Medulla oblongata (tissue), 1 donor: ENCODE results near the gene VWC2L.

Source experiments
- DNase-seq: peaks from one replicate; pipeline ENCODE4 v3.0.0-alpha.2; 2015; ENCODE audit errors: extremely low spot score

The VWC2L gene

DNA sequence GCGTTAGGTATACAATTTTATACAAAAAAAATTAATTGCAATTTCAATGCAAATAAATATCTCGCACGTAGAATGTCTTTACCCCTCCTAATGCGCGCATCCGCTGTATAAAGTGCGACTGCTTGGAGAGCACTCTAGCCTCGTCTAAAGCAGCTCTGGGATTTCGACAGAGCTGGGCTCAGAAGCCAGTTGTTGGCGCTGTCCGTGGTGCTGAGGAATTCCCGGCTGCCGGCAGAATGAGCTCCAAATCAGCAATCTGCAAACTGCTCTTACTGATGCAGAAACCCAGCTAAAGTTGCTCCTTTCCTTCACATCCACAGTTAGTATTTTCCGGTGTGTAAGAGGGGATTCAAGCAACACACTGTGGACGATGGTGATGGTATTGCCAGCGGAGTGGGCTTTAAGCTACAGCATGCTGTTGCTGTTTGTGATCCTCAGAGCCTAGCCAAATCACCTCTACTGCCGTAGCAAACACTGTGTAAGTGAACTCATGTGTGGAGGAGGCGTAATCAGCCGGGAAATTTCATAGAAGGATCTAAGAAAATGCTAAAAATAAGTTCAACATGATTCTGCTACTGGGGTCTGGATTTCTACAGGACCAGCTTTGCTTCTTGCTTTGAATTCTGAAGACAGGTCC lies at the start of gene VWC2L:
TSS of gene VWC2L (plus strand) at position 137 of the 637 bp plus-strand sequence. CDS start 3,140 bp downstream, outside the sequence.
- DNase-seq, result peak; percentile 89

DNA sequence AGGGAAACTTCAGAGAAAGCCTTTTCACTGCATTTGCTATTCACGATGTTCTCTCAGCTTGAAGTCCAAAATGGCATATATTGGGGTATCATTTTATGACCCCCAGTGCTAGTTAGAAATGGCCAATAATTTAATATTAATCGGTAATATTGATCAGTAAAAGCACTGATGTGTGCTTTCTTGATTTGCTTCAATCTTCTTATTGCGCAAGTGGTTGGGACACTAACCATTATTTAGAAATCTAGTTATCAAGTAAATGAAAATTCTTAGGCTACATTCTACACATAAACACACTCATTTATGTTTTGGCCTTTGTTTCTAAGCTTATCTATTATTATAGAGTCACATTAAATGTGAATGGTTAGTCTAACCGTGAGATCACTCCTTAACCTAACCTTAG lies 49.7 kb upstream of the VWC2L start:
- DNase-seq, result no peak

DNA sequence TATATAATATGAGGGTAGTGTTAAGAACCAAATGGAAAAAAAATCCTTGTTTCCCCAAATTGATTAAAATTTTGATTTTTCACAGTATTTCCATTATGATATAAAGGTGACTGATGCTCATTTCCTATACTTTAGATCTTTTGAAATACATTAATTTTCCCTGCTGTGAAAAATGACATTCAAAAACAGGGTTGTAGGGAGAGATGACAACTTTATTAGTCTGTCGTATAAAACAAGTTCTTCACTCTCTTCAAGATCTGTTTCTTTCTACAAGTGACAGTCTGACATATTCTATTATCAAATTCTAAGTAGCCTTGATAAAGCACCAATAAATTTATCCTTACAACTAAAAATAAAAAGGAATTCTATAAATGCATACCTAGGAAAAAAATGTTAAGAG lies 45.3 kb upstream of the VWC2L start:
- DNase-seq, result no peak

DNA sequence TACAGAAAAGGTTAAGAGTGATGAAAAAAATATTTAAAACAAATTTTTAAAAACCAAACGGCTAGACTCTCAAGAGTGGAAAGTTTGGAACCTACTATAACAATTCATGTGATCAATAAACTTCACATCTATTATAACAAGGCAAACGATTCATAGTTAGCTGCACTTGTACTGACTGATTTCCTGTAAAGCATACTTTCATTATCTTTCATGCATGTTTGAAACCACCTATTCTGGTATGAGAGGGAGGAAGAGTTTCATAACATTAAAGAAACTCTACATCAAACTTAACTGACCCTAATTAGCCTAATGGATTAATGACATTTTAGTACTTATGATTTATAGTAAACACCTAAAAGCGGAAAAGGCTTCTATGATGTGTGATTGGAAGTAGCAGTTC lies 43.7 kb upstream of the VWC2L start:
- DNase-seq, result no peak

DNA sequence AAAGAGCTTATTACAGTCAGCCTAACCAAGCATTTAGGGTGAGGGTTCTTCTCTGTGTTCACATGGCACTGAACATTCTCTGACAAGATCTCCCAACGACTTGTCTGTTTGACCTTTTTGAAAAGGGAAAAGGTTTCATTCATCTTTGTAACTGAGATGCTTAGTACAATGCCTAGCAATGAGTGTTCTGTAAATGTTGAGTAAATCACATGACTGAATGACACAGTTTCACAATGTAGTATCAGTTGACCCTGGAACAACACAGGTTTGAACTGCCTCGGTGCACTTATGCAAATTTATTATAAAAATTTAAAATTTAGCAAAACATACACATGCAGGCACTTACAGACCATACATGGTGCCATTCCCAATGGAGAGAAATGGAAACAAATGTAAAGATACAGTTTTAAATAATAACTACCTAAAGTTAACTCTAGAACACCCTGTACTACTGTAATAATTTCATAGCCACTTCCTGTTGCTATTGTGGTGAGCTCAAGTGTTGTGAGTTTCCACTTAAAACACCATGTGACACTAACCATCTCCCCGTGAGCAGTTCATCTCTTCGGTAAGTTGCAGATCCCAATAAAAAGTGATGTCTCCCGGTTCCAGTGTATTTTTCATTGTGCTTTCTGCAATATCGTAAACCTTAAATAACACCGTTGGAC lies 34.1 kb upstream of the VWC2L start:
- DNase-seq, result no peak

DNA sequence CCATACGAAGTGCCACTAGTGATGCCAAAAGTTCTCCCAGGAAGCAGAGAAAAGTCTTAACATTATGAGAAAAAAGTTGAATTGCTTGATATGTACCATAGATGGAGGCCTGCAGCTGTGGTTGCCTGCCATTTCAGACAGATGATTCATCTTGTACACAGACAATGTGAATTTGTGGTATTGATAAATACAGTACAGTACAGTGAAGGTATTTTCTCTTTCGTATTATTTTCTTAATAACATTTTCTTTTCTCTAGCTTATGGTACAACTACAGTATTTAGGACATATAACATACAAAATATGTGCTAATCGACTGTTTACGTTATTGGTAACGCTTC lies 33.6 kb upstream of the VWC2L start:
- DNase-seq, result no peak

DNA sequence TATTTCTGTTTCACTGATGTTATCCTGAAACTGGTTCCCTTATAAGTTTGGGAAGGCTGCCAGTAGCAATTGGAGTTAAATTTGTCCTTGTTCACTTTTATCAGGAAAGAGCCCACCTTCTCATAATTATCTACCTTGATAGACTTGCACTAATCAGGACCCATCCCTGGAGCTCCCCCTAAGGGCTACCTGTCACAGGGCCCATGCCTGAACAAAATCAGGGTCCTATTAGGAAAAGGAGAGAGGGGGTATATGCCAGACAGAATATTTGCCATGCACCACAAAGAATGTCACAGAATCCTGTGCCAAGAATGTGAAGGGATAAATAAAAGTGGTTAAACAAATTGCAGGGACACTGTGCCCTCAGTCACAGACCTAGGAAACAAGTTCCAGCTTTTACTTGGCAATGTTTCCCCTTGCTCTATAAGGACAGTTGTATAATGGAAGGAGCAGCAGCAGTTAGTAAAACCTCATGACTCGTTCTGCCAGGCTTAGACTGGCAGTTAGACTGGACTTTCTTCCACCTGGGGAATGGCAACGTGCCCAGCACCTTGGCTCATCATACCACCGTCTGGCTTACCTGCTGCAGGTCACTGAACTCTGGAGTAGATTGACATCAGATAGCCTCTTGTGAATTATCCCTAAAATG lies 32.3 kb upstream of the VWC2L start:
- no peak for DNase-seq

DNA sequence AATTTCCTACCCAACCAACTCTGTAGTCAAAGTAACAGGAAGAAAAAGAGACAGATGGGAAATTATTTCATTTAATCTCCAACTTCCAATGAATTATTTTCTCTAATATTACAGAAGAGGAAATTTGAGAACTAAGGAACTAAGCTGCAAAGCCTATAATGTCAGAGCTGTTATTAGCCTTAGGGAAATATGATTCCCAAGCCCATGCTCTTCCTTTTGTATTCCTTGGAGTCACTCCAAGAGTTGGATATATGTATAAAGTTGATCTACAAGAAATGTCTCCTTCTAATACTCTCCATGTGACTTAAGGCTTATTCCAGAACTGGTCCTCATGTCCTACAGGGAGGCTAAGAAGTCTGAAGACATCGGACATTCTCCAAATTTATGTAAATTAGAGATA lies 31.6 kb upstream of the VWC2L start:
- DNase-seq, result no peak

DNA sequence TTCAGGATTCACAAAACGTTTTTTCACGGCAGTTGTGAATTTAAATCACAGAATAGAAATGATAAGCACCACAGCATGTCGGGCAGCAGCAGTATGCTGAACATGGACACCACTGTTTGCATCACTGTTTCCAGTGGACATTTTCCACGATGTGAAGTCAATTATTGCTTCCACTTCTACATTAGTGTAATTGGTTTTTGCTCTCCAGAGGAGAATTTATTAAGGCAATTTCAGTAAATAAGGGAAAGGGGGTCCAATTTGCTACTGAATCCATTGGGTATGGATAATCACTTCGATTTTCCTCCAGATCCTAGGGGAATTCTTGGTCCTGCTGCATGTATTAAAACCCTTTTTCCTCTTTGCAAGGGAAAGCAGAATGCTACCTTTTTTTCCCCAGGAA lies 30.2 kb upstream of the VWC2L start:
- no peak for DNase-seq

DNA sequence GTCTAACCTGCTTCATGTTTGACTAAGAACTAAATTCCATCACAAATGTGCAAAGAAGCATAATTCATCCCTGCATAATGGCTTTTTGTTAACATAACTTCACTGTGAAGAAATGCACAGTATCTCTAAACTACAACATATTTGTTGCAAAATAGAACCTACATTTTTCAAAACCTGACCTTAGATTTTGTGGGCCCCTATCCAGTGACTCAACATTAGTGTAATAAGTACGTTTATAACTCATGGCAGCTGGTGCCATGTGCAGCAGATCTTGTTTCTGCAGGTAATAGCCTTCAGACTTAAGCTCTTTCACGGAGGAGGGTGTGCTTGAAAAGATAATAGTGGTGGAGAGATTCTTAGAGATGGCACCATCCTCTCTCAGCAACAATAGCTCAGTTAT lies 28.6 kb upstream of the VWC2L start:
- no peak for DNase-seq

DNA sequence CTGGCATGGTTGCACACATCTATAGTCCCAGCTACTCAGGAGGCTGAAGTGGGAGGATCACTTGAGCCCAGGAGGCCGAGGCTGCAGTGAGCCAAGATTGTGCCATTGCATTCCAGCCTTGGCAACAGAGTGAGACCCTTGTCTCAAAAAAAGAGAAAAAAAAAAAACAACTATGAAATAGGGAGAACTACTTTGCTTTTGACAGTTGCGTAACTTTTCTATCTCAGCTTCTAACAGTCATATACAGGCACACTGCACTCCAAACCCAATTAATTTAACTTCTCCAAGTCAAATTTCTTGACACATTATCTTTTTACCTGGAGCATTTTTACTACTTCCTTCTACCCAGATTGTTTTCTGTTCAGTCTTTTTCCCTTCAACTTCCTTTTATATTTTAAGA lies 24.1 kb upstream of the VWC2L start:
- no peak for DNase-seq

DNA sequence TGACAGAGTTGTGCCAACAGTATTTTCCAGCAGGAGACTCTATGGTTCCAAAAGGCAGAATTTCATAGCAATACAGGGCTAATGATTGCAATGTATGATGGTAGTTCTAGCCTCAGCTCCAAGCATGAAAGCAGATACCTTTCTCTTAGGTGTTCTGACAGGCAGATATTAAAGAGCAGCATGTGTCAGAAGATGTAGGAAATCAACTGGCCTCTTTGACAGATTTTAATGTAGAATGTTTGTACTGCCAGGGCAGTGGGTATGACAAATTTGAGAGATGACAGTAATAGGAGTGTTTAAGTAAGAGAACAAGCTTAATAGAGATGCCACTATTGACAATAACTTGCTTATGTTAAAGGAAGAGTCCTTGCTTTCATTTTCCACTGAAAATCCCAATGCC lies 21.5 kb upstream of the VWC2L start:
- no peak for DNase-seq

DNA sequence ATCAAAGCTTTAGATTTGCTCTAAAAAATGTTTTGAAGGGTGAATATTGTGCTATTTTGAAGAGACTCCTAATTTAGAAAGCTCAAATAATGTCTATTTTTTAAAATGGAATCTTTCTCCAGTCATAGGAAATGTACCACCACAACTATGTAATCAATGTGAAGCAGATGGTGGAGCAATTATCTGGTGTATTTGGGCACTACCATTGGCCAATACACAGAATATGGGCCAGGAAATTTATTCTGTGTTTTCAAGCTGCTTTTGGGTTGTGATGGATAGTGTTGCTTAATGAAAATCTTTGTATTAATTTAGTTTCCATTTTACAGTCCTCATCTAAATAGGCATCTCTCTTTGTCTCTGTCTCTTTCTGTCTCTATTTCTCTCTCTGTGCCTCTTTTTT lies 17.1 kb upstream of the VWC2L start:
- no peak for DNase-seq

DNA sequence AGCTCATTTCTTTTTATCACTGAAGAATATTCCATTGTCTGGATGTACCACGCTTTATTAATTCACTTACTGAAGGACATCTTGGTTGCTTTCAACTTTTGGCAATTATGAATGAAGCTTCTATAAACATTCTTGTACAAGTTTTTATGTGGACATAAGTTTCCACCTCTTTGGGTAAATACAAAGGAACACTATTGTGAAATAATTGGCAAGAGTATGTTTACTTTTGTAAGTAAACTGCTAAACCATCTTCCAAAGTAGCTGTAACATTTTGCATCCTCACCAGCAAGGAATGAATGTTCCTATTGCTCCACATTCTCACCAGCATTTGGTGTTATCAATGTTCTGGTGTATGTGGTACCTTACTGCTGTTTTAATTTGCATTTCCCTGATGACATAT lies 15.8 kb upstream of the VWC2L start:
- no peak for DNase-seq

DNA sequence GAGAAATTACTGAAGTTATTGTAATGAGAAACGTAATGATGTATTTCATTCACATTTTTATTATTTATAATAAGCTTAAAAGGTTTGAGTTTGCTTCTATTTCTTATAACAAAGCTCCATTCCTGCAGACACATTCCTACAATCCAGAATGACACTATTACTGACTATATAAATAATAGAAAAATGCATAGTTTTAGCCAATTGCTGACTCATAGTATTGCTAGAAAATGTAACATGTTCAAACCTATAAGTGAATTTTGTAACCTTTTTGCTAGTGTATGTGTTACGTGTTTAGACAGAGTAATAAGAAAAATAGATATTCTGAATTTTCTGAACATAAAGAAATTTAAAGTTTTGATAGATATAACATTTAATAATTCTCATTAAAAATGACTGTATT lies 9.3 kb upstream of the VWC2L start:
- no peak for DNase-seq

DNA sequence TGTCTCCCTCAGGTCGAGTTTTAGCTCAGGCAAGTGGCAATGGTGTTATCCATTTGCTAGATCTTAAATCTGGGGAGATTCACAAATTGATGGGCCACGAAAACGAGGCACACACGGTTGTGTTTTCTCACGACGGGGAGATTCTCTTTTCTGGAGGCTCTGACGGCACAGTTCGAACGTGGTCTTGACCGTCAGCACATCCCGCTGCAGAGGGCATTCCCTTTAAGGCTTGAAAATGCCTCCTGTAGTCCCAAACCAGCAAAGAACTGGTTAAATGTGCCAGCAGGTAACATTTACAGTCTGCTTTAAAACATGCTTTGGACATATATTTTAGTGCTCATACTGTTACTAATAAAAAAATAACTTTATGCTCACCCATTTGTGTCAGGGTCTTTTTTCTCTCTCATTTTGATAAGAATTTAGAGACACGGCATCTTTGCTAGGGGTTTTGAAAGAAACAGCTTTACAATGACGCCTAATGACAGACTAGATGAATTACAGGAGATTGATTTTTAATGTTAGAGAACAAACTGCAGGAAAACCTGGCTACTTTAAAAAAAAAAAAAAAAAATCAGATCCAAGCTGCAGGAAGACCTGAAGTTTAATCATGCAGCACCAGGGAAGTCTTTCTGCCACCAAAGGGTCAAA lies 602 bp upstream of the VWC2L start:
- peak; percentile 22 for DNase-seq

DNA sequence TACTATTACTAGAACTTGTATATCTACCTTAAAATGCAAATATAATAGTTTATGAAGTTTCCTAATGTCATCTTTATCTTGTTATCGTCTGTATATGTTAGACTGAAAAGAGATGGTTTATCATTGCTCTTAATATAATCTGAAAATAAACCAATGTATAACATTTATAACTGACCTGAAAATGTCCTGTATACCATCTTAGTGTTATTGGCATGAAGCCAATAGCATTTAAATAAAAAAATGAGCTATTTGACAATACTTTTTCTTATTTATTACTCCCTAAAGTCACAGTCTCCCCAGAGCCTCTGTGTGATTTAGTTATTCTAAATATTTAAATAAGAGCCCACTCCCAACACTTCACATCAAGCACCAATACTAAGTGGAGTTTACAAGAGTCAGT lies 1.8 kb downstream of the VWC2L start:
- DNase-seq, result no peak

DNA sequence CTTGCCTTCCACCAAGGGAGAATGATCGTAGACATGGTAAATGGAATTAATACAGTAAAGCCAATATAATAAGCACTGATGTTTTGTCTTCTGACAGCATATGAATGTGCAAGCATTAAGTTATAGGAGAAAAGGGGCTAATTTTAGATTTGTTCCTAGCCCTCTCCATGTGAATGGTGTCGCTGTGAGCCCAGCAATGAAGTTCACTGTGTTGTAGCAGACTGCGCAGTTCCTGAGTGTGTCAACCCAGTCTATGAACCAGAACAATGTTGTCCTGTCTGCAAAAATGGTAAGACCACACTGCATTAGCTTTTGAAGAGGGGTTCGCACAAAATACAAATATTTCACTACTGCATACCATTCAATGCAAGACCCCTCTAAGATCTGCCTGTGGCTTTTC lies 25.6 kb downstream of the VWC2L start:
- no peak for DNase-seq

DNA sequence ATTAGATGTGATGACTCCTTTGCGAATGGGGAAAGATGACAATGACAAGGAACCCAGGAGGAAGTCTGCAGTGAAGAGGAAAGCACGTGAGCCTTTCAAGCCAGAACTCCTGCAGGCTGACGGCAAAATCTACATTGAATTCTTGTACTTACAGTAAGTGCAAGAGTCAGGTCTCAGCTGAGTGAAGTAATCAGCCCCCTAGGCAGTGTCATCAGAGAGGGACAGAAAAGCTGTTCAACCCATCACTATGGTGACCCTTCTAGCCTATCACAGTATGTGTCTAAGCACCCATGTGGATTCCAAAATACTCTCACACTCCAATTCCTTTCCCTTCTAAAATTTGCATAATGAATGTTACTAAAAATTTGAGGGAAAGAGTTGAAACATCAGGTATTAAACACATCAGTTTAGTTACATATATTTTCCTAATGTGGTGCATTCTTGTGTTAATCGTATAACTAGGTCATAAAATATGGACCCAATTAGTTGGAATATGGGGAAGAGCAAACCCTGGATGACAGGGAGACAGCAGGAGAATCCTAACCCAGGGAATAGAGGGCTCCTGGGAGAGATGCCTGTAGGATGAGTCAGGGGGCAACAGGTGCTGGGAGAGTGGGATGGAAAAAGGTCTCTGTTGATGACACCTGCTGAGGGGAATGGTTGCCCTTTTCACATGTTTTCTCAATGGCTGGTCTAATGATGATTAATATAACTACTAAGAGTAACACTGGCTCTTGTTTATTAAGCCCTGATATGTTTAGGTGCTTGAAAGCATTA lies 39.5 kb downstream of the VWC2L start:
- no peak for DNase-seq

DNA sequence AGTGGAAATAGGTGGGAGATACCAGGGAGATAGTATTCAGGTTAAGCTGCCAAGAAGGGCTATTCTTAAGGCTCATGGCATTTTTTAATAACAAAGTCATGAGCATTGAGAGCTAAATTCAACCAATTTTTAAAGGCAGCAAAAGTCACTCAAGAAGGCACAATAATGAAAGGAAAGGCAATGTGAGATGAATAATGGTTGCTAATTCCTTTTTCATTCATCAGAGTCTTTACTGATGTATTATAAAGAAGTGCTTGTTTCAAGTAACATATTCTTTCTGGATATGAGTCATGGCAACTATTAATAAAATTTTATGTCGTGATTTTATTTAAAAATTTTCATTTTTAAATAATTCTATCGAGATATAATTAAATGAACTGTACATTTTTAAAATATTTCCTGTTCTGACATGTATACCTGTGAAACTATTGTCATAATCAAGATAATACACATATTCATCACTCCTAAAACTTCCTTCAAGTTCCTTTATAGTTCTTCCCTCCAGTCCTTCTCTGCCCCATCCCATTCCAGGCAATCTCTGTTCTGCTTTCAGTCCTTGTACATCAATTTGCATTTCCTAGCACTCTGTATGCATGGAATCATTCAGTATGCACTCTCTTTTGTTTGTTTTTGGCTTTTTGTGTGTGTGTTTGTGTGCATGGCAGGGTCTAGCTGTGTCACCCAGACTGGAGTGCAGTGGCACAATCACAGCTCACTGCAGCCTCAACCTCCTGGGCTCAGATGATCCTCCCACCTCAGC lies 40.8 kb downstream of the VWC2L start:
- no peak for DNase-seq

DNA sequence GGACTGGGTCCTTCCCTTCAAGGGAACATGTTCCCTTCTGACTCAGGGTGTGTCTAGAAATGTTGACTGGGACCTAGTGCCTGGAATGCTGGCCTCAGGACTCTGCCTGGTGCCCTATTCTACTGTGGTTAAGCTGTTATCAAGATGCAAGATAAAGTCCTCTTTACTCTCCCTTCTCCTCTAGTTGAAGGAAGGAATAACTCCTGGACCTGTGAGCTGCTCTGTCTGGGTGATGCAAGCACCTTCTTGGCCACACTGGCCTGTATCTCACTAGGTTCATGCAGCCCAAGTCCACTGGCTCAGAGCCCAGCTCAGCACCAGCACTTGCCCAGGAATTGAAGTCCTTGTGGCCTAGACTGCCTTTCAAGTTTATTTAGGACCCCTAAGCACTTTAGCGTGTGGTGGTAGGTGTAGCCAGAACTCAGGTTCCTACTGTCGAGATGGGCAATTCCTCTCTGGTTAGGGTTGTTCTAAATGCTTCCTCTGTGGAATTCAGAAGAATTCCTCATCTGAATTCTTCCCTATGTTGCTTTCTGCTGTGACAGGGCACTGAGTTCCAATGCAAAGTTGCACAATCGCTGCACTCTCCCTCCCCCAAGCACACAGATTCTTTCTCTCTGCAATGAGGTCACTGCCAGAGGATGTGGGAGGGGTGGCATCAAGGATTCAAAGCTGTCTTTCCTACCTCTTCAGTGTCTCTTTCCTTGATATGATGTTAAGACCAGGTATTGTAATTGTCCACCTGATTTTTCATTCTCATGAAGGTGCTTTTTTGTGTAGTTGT lies 54.7 kb downstream of the VWC2L start:
- no peak for DNase-seq
